Measurements from ENCODE around the gene UNC119. TPM values are rescaled to one million over a fixed set of nuclear protein-coding genes. Genes with fewer than 3 reads are reported as not detected.

The UNC119 gene
- total RNA-seq, 2 experiments from 2014 or later: 14.2 to 14.9 TPM

GRCh38 chr17:28513476-28513875 lies 38.9 kb downstream of the UNC119 start:
- CTCF ChIA-PET (ENCODE audit: unreplicated experiment): no interaction called here
- POLR2A ChIA-PET: no interaction called here

GRCh38 chr17:28511858-28512461 lies 40.5 kb downstream of the UNC119 start:
- no peak for TF ChIP-seq EZH2phosphoT487 (IDR thresholded peaks at IDR 0.05; ENCODE audit: borderline replicate concordance, low read depth, low read length)
- no peak for TF ChIP-seq CTCF (conservative IDR thresholded peaks at IDR 0.05; ENCODE audit: low read length)
- no peak overlapping the region for H3K4me3 ChIP-seq (ENCODE audit: low read depth, low read length, poor library complexity, severe bottlenecking)
- H3K9me2 ChIP-seq (ENCODE audit: insufficient read depth, low read length): no peaks in the 10 kb centered on the region
- H3K4me2 ChIP-seq (ENCODE audit: low read length): no peak overlapping the region
- no peaks in the 10 kb centered on the region for H4K20me1 ChIP-seq (ENCODE audit: insufficient read depth, low read length)
- no peak for DNase-seq (ENCODE audit: low spot score)
- no peaks in the 10 kb centered on the region for H3K4me1 ChIP-seq (ENCODE audit: insufficient read depth, low read length, poor library complexity, severe bottlenecking)
- CTCF ChIA-PET (ENCODE audit: unreplicated experiment): no interaction called here
- POLR2A ChIA-PET: no interaction called here
- H3K36me3 ChIP-seq (ENCODE audit: insufficient read depth, low read length): no peaks in the 10 kb centered on the region
- intact Hi-C loops (cut with micrococcal nuclease; ENCODE audit: unreplicated experiment): no loop called here
- H2AFZ ChIP-seq (ENCODE audit: low read length): no peak overlapping the region
- BruUV-seq (replicated peaks): no TSS peak
- no peak overlapping the region for H3K27ac ChIP-seq (ENCODE audit: low read depth, low read length, poor library complexity, severe bottlenecking)
- H3K9me3 ChIP-seq (ENCODE audit: low read length): 0 out of 2 replicates have a peak, but pooled peaks cover 7% of the 10 kb centered on the region
- H3K79me2 ChIP-seq (ENCODE audit: insufficient read depth, low read depth, low read length): no peaks in the 10 kb centered on the region

More at GRCh38 chr17:28513476-28513875, 38.9 kb downstream of the UNC119 start:
- no peak overlapping the region for H2AFZ ChIP-seq (ENCODE audit: low read length)
- BruUV-seq (replicated peaks): no TSS peak
- H3K9me3 ChIP-seq (ENCODE audit: low read length): 0 out of 2 replicates have a peak, but pooled peaks cover 7% of the 10 kb centered on the region
- H3K4me1 ChIP-seq (ENCODE audit: insufficient read depth, low read length, poor library complexity, severe bottlenecking): no peaks in the 10 kb centered on the region
- H3K36me3 ChIP-seq (ENCODE audit: insufficient read depth, low read length): no peaks in the 10 kb centered on the region
- H4K20me1 ChIP-seq (ENCODE audit: insufficient read depth, low read length): no peaks in the 10 kb centered on the region
- intact Hi-C loops (cut with micrococcal nuclease; ENCODE audit: unreplicated experiment): no loop called here
- H3K79me2 ChIP-seq (ENCODE audit: insufficient read depth, low read depth, low read length): no peaks in the 10 kb centered on the region
- H3K9me2 ChIP-seq (ENCODE audit: insufficient read depth, low read length): no peaks in the 10 kb centered on the region
- no peak overlapping the region for H3K4me3 ChIP-seq (ENCODE audit: low read depth, low read length, poor library complexity, severe bottlenecking)
- TF ChIP-seq EZH2phosphoT487 (IDR thresholded peaks at IDR 0.05; ENCODE audit: borderline replicate concordance, low read depth, low read length) (no peak), CTCF (conservative IDR thresholded peaks at IDR 0.05; ENCODE audit: low read length) (no peak)
- H3K4me2 ChIP-seq (ENCODE audit: low read length): no peak overlapping the region
- no peak overlapping the region for H3K27ac ChIP-seq (ENCODE audit: low read depth, low read length, poor library complexity, severe bottlenecking)
- DNase-seq (ENCODE audit: low spot score): no peak

GRCh38 chr17:28509789-28510188 lies 42.6 kb downstream of the UNC119 start:
- Histone ChIP-seq H3K4me3 (ENCODE audit: low read depth, low read length, poor library complexity, severe bottlenecking) (no peak overlapping the region), H3K4me2 (ENCODE audit: low read length) (no peak overlapping the region), H3K27ac (ENCODE audit: low read depth, low read length, poor library complexity, severe bottlenecking) (no peak overlapping the region), H3K79me2 (ENCODE audit: insufficient read depth, low read depth, low read length) (no peaks in the 10 kb centered on the region), H2AFZ (ENCODE audit: low read length) (no peak overlapping the region), H4K20me1 (ENCODE audit: insufficient read depth, low read length) (no peaks in the 10 kb centered on the region), H3K4me1 (ENCODE audit: insufficient read depth, low read length, poor library complexity, severe bottlenecking) (no peaks in the 10 kb centered on the region), H3K36me3 (ENCODE audit: insufficient read depth, low read length) (no peaks in the 10 kb centered on the region), H3K9me3 (ENCODE audit: low read length) (no peaks in the 10 kb centered on the region), H3K9me2 (ENCODE audit: insufficient read depth, low read length) (no peaks in the 10 kb centered on the region)
- intact Hi-C loops (cut with micrococcal nuclease; ENCODE audit: unreplicated experiment): no loop called here
- POLR2A ChIA-PET: no interaction called here
- no peak for DNase-seq (ENCODE audit: low spot score)
- TF ChIP-seq EZH2phosphoT487 (IDR thresholded peaks at IDR 0.05; ENCODE audit: borderline replicate concordance, low read depth, low read length) (no peak), CTCF (conservative IDR thresholded peaks at IDR 0.05; ENCODE audit: low read length) (no peak)
- CTCF ChIA-PET (ENCODE audit: unreplicated experiment): no interaction called here
- BruUV-seq (replicated peaks): no TSS peak

Data from OCI-LY7 (cell line).